Measurements from ENCODE around the gene SEC11A.

Gene SEC11A

DNA sequence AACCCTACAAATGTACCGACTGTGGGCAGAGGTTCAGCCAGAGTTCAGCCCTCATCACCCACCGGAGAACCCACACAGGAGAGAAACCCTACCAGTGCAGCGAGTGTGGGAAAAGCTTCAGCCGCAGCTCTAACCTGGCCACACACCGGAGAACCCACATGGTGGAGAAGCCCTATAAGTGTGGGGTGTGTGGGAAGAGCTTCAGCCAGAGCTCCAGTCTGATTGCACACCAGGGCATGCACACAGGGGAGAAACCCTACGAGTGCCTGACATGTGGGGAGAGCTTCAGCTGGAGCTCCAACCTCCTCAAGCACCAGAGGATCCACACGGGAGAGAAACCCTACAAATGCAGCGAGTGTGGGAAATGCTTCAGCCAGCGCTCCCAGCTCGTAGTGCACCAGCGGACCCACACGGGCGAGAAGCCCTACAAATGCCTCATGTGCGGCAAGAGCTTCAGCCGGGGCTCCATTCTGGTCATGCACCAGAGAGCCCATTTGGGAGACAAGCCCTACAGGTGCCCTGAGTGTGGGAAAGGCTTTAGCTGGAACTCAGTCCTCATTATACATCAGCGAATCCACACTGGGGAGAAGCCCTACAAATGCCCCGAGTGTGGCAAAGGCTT, 94.5 kb downstream of the SEC11A start:
- TF ChIP-seq, protein P1, sequence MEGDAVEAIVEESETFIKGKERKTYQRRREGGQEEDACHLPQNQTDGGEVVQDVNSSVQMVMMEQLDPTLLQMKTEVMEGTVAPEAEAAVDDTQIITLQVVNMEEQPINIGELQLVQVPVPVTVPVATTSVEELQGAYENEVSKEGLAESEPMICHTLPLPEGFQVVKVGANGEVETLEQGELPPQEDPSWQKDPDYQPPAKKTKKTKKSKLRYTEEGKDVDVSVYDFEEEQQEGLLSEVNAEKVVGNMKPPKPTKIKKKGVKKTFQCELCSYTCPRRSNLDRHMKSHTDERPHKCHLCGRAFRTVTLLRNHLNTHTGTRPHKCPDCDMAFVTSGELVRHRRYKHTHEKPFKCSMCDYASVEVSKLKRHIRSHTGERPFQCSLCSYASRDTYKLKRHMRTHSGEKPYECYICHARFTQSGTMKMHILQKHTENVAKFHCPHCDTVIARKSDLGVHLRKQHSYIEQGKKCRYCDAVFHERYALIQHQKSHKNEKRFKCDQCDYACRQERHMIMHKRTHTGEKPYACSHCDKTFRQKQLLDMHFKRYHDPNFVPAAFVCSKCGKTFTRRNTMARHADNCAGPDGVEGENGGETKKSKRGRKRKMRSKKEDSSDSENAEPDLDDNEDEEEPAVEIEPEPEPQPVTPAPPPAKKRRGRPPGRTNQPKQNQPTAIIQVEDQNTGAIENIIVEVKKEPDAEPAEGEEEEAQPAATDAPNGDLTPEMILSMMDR (IDR thresholded peaks at IDR 0.05): no peak

DNA sequence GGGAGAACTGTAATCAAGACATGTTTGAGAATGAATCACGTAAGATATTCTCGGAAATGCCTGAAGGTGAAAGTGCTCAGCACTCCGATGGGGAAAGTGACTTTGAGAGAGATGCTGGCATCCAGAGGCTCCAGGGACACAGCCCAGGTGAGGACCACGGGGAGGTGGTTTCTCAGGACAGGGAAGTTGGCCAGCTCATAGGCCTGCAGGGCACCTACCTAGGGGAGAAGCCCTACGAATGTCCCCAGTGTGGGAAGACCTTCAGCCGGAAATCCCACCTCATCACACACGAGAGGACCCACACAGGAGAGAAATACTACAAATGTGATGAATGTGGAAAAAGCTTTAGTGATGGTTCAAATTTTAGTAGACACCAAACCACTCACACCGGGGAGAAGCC, 95.3 kb downstream of the SEC11A start:
- TF ChIP-seq, protein P1 (IDR thresholded peaks at IDR 0.05): no peak

Measured in LNCAP (cell line).